GM19240 (cell line): ENCODE results near the gene ZG16B.
A peak's percentile ranks its signal among the peaks of the same experiment; 100 is the strongest.

Source experiments
- DNase-seq: peaks from one replicate; pipeline ENCODE4 v3.0.0; 2011; ENCODE audit warnings: low spot score; ENCODE audit not compliant: insufficient read length

Gene ZG16B

DNA sequence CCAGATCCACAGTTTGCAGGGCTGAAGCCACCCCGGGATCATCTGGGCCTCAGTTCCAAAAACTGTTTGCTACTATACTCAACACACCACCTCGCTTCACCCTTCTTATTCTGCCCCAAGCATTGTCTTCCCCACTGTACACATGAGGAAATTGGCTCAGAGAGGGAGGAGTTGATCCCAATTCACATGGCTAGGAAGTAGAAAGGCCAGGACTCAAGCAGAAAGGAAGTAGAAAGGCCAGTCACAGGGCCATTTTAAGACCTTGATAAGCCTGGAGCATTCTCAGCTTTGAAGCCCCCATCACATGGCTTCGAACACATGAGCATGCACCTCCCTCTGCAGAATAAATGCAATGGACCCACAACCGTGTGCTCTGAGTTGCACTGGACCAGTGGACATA lies 35.5 kb downstream of the ZG16B start:
- DNase-seq = no peak

DNA sequence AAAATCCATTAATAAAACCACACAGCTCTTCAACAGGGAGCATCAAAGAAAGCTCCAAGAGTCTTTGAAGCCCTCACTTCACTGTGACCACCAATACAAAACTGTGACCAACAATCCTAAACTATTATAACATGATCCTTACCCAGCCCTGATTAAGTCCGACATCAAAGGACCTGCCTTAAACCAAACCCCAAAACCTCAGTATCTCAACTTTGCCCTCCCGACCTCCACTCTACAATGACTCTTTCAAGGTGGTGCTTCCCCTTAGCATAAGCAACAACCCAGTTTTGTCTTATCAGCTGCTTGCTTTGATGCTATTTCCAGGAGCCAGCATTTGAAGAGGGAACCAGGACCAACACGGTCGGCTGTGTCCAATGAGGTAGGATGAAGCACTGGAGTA lies 36.3 kb downstream of the ZG16B start:
- DNase-seq = no peak

DNA sequence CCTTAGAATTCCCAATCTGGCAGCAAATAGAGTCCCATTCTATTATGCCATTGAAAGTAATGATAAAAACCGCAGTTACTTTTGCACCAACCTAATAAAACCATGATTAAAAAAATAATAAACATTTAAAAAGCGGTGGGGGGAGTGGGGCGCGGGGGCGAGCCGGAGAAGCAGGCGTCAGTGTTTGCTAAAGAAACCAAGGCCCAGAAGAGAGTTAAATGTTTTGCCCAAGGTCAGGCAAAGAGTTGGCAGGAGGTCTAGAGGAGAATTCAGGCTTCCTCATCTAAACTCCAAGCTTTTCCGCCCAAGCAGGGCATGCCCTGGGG lies 37.5 kb downstream of the ZG16B start:
- no peak for DNase-seq

DNA sequence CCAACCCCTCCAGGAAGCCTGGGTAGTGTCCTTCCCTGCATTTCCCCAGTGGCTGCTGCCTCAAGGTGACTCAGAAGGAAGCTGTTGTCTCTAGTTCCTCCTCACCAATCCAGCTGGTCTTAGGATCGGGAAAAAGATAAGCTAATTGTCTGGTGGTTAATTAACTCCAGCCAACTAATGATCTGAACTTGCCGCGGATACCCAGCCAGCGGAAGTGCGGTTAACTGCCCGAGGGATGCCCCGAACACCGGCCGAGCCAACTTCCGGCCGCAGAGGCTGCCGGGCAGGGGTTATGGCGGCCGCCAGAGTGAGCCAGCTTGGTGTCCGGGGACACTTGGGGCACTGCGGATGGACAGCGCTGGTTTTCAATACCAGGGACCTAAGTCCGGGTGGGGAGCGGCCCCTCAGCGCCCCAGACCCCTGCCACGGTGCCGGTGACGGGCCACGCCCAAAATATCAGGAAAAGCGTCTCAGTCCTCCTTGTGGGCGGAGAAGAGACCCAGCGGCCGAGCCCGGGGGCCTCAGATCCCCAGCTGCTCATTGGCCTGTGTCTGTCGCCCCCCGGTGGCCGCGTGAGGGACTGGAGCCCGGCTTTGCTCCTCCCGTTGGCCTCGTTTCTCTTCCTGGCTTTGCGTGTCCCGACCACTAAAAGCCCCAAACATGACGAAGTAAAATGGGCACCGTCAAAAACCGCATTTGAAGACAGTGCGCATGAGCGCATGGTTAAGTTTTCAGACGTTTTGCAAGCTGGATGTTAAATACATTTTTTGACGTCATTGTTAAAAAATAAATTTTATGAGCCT lies 38.1 kb downstream of the ZG16B start:
- peak; percentile 99 for DNase-seq

DNA sequence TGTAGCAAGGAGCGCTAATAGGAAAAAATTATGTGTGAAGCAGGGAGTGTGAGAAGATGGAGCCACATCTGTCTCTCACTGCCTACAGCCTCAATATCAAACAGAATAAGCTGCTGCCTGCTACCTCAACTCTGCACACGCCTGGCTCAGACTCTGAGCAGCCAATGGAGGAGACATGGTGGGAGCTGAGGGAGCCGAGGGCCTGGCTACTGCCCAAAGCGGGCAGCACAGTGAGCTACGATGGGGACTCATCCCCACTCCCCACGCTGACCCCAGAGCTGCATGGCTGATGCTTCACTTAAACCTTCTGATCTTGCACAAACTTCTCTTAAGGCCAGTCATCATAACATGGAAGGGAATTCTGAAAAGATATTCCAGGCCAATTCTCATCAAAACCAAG lies 41.8 kb downstream of the ZG16B start:
- DNase-seq = no peak

DNA sequence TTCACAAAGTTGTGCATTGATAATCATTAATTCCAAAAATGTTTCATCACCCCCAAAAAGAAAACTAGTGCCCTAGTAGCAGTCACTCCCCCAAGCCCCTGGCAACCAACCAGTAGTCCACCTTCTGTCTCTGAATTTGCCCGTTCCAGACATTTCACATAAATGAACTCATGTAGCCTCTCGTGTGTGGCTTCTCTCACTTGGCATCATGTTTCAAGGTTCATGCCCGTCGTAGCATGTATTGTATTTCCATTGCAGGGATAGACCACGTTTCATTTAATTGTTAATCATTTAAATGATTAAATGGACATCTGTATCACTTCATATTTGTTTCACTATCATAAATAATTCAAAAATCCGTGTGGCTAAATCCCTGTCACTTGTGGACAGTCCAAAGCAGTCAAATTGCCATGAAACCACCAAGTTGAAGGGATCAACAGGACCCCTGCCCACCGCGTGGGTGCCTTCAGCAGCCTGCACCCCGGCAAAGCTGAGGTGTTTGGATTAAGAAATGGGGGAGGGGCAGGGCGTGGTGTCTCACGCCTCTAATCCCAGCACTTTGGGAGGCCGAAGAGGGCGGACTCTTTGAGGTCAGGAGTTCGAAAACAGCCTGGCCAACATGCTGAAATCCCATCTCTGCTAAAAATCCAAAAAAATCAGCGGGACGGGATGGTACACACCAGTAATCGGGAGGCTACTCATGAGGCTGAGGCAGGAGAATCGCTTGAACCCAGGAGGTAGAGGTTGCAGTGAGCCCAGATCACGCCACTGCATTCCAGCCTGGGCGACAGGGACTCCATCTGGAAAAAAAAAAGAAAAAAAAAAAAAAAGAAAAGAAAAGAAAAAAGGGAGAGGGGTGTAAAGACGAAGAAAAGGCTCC lies 44.2 kb downstream of the ZG16B start:
- no peak for DNase-seq

DNA sequence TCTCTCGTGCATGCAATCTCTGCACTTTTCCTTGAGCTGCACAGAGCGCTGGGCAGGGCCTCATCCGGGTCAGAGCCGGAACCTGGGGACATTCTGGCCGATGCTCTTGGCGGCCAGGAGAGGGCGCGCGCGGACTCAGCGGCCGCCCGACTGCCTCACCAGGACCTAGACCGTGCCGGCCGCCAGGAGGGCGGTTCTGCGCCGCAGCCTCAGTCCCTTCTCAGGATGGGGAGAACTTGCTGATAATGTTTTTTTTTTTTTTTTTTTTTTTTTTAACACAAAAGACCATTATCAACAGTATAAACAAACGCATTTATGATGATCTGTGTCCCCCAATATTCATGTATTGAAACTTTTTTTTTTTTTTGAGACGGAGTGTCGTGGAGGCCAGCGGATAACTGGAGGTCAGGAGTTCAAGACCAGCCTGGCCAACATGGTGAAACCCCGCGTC lies 44.8 kb downstream of the ZG16B start:
- peak; percentile 46 for DNase-seq

DNA sequence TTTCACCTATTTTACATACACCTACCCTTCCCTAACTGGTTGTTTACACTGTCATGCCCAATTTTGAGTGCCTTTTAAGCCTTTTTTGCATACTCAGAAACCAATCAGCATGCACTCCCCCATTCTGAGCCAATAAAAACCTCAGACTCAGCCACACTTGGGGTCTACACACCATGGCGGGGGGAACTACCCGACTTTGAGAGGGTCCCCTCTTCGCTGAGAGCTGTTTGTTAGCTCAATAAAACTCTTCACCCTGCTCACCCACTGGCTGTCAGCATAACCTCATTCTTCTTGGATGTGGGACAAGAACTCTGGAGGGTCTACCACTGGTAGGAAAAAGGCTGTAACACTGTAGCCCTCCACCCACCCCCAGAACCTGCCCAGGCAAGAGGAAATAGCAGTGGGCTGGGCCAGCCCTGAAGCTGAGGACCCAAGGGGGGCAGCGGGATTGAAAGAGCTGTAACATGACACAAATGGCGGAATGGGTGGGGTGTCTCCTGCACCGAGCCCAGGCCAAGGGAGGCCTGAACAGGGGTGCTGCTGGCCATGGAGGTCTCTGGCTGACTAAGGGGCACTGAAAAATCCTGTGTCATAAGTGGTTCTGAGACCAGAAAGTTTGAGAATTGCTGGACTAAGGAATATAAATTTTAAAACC lies 49.9 kb downstream of the ZG16B start:
- DNase-seq = no peak
